SK-N-SH treated with all-trans-retinoic acid at 6 μM for 48 hours (cell line): ENCODE data around the gene TAP1.

Source experiments
- ATAC-seq: fragments of 200-7000 bp; cut with Tn5 transposase; 3 replicates; pipeline ENCODE4 v1.9.1; 2020; ENCODE audit warnings: mild to moderate bottlenecking, moderate library complexity
- CSDC2 ChIP-seq: fragments of 250-450 bp; sonication (Bioruptor Pico); IDR thresholded peaks from 2 replicates; pipeline ENCODE4 v1.5.0; 2020; ENCODE audit warnings: mild to moderate bottlenecking, moderate library complexity
- ESRRG ChIP-seq: fragments of 250-450 bp; sonication (Bioruptor Pico); IDR thresholded peaks from 2 replicates; pipeline ENCODE4 v1.6.1; 2021; ENCODE audit warnings: mild to moderate bottlenecking
- ISL1 ChIP-seq: fragments of 250-450 bp; sonication (Bioruptor Pico); IDR thresholded peaks from 2 replicates; pipeline ENCODE4 v2.1.2; 2022; ENCODE audit warnings: mild to moderate bottlenecking, moderate library complexity
- OSR1 ChIP-seq: fragments of 250-450 bp; sonication (Bioruptor Pico); IDR thresholded peaks from 2 replicates; pipeline ENCODE4 v1.8.0; 2022; ENCODE audit warnings: moderate library complexity, mild to moderate bottlenecking, inconsistent platforms
- POU6F1 ChIP-seq: fragments of 250-450 bp; sonication (Bioruptor Pico); IDR thresholded peaks from 2 replicates; pipeline ENCODE4 v1.8.0; 2021; ENCODE audit warnings: low read depth, mild to moderate bottlenecking, moderate library complexity, borderline replicate concordance
- PPARA ChIP-seq: fragments of 250-450 bp; sonication (Bioruptor Pico); IDR thresholded peaks from 2 replicates; pipeline ENCODE4 v1.5.0; 2020; ENCODE audit warnings: mild to moderate bottlenecking, borderline replicate concordance
- RARB ChIP-seq: fragments of 250-450 bp; sonication (Bioruptor Pico); IDR thresholded peaks from 2 replicates; pipeline ENCODE4 v1.8.0; 2021; ENCODE audit warnings: mild to moderate bottlenecking, moderate library complexity
- SNAI2 ChIP-seq: fragments of 250-450 bp; sonication (Bioruptor Pico); IDR thresholded peaks from 2 replicates; pipeline ENCODE4 v1.5.0; 2020; ENCODE audit warnings: mild to moderate bottlenecking, moderate library complexity
- TCF4 ChIP-seq: fragments of 250-450 bp; sonication (Bioruptor Pico); IDR thresholded peaks from 2 replicates; pipeline ENCODE4 v1.8.0; 2021; ENCODE audit warnings: mild to moderate bottlenecking, moderate library complexity, borderline replicate concordance
- TOX ChIP-seq: fragments of 250-450 bp; sonication (Bioruptor Pico); IDR thresholded peaks from 2 replicates; pipeline ENCODE4 v1.8.0; 2021; ENCODE audit warnings: mild to moderate bottlenecking, moderate library complexity, borderline replicate concordance
- ZFP3 ChIP-seq: fragments of 250-450 bp; sonication (Bioruptor Pico); IDR thresholded peaks from 2 replicates; pipeline ENCODE4 v1.5.0; 2020; ENCODE audit warnings: mild to moderate bottlenecking, moderate library complexity
- ZFP30 ChIP-seq: fragments of 450-650 bp; formaldehyde crosslinking; IDR thresholded peaks from 2 replicates; pipeline ENCODE4 v1.5.0; 2022; ENCODE audit warnings: mild to moderate bottlenecking, moderate library complexity
- ZNF565 ChIP-seq: fragments of 450-650 bp; formaldehyde crosslinking; conservative IDR thresholded peaks from 2 replicates; pipeline ENCODE4 v1.5.0; 2020; ENCODE audit warnings: low read depth, mild to moderate bottlenecking, moderate library complexity
- ZNF8 ChIP-seq: fragments of 450-650 bp; formaldehyde crosslinking; IDR thresholded peaks from 2 replicates; pipeline ENCODE4 v1.5.0; 2020; ENCODE audit warnings: mild to moderate bottlenecking, moderate library complexity
- TF ChIP-seq, protein P1 (sequence below): fragments of 250-450 bp; sonication (Bioruptor Pico); IDR thresholded peaks from 2 replicates; pipeline ENCODE4 v1.5.1; 2021; ENCODE audit warnings: mild to moderate bottlenecking, moderate library complexity
- TF ChIP-seq, protein P2 (sequence below): fragments of 250-450 bp; sonication (Bioruptor Pico); IDR thresholded peaks from 2 replicates; pipeline ENCODE4 v1.8.0; 2020; ENCODE audit warnings: mild to moderate bottlenecking, moderate library complexity, borderline replicate concordance
- TF ChIP-seq, protein P3 (sequence below): fragments of 250-450 bp; sonication (Bioruptor Pico); IDR thresholded peaks from 2 replicates; pipeline ENCODE4 v1.5.0; 2020; ENCODE audit warnings: mild to moderate bottlenecking, moderate library complexity
- TF ChIP-seq, protein P4 (sequence below): fragments of 250-450 bp; sonication (Bioruptor Pico); IDR thresholded peaks from 2 replicates; pipeline ENCODE4 v1.5.1; 2020; ENCODE audit warnings: low read depth, mild to moderate bottlenecking, moderate library complexity

Gene TAP1

GRCh38 chr6:32830017-32830416, 23.5 kb downstream of the TAP1 start:
- TF ChIP-seq POU6F1 (CRISPR knock-in tag), result no peak
- TF ChIP-seq, protein P1, sequence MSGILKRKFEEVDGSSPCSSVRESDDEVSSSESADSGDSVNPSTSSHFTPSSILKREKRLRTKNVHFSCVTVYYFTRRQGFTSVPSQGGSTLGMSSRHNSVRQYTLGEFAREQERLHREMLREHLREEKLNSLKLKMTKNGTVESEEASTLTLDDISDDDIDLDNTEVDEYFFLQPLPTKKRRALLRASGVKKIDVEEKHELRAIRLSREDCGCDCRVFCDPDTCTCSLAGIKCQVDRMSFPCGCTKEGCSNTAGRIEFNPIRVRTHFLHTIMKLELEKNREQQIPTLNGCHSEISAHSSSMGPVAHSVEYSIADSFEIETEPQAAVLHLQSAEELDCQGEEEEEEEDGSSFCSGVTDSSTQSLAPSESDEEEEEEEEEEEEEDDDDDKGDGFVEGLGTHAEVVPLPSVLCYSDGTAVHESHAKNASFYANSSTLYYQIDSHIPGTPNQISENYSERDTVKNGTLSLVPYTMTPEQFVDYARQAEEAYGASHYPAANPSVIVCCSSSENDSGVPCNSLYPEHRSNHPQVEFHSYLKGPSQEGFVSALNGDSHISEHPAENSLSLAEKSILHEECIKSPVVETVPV, result no peak
- no peak for TF ChIP-seq ZFP30
- TF ChIP-seq, protein P2, sequence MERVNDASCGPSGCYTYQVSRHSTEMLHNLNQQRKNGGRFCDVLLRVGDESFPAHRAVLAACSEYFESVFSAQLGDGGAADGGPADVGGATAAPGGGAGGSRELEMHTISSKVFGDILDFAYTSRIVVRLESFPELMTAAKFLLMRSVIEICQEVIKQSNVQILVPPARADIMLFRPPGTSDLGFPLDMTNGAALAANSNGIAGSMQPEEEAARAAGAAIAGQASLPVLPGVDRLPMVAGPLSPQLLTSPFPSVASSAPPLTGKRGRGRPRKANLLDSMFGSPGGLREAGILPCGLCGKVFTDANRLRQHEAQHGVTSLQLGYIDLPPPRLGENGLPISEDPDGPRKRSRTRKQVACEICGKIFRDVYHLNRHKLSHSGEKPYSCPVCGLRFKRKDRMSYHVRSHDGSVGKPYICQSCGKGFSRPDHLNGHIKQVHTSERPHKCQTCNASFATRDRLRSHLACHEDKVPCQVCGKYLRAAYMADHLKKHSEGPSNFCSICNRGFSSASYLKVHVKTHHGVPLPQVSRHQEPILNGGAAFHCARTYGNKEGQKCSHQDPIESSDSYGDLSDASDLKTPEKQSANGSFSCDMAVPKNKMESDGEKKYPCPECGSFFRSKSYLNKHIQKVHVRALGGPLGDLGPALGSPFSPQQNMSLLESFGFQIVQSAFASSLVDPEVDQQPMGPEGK (CRISPR knock-in tag), result no peak
- no peak for TF ChIP-seq ZFP3 (CRISPR knock-in tag)
- TF ChIP-seq TCF4, result no peak
- TF ChIP-seq ESRRG (CRISPR knock-in tag), result no peak
- no peak for TF ChIP-seq ZNF565 (CRISPR knock-in tag)
- TF ChIP-seq PPARA (CRISPR knock-in tag), result no peak
- TF ChIP-seq TOX, result no peak
- TF ChIP-seq, protein P3, sequence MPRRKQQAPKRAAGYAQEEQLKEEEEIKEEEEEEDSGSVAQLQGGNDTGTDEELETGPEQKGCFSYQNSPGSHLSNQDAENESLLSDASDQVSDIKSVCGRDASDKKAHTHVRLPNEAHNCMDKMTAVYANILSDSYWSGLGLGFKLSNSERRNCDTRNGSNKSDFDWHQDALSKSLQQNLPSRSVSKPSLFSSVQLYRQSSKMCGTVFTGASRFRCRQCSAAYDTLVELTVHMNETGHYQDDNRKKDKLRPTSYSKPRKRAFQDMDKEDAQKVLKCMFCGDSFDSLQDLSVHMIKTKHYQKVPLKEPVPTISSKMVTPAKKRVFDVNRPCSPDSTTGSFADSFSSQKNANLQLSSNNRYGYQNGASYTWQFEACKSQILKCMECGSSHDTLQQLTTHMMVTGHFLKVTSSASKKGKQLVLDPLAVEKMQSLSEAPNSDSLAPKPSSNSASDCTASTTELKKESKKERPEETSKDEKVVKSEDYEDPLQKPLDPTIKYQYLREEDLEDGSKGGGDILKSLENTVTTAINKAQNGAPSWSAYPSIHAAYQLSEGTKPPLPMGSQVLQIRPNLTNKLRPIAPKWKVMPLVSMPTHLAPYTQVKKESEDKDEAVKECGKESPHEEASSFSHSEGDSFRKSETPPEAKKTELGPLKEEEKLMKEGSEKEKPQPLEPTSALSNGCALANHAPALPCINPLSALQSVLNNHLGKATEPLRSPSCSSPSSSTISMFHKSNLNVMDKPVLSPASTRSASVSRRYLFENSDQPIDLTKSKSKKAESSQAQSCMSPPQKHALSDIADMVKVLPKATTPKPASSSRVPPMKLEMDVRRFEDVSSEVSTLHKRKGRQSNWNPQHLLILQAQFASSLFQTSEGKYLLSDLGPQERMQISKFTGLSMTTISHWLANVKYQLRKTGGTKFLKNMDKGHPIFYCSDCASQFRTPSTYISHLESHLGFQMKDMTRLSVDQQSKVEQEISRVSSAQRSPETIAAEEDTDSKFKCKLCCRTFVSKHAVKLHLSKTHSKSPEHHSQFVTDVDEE (CRISPR knock-in tag), result no peak
- TF ChIP-seq, protein P4, sequence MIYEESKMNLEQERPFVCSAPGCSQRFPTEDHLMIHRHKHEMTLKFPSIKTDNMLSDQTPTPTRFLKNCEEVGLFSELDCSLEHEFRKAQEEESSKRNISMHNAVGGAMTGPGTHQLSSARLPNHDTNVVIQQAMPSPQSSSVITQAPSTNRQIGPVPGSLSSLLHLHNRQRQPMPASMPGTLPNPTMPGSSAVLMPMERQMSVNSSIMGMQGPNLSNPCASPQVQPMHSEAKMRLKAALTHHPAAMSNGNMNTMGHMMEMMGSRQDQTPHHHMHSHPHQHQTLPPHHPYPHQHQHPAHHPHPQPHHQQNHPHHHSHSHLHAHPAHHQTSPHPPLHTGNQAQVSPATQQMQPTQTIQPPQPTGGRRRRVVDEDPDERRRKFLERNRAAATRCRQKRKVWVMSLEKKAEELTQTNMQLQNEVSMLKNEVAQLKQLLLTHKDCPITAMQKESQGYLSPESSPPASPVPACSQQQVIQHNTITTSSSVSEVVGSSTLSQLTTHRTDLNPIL, result no peak
- no peak for TF ChIP-seq ISL1 (CRISPR knock-in tag)
- ATAC-seq, result no peak

DNA sequence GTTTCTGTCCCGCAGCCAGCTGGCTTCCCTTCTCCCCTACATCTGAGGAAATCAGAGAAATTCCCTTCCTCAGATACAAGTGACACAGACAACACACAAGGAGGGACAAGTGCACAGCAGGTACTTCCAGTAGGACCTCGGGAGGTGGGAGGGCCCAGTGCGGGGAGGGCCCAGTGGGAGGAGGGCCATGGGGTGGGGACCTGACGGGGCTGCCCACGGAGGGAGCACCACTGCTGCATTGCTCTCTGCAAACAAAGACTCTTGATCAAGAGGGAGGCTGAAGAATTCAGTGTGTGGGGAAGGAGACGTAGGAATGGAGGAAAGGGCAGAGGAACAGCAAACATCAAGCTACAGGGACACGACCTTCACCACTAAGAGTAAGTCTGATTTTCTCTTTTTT, 24.0 kb downstream of the TAP1 start:
- no peak for ATAC-seq
- TF ChIP-seq ZNF565 (CRISPR knock-in tag) (no peak), POU6F1 (CRISPR knock-in tag) (no peak), RARB (CRISPR knock-in tag) (no peak), CSDC2 (CRISPR knock-in tag) (no peak), SNAI2 (CRISPR knock-in tag) (no peak), TOX (no peak), ZFP3 (CRISPR knock-in tag) (no peak), ZNF8 (CRISPR knock-in tag) (no peak), TCF4 (no peak), OSR1 (CRISPR knock-in tag) (no peak)
- TF ChIP-seq, protein P2 (CRISPR knock-in tag), result no peak
- TF ChIP-seq, protein P1, result no peak
- TF ChIP-seq, all 23 proteins: peak for 0
